ENCODE results near the gene RERE.

The RERE gene

GRCh38 chr1:8355439-8356255, 461.8 kb downstream of the RERE start:
- DNase-seq, result no peak

GRCh38 chr1:8354038-8354437, 463.4 kb downstream of the RERE start:
- DNase-seq, result no peak

DNA sequence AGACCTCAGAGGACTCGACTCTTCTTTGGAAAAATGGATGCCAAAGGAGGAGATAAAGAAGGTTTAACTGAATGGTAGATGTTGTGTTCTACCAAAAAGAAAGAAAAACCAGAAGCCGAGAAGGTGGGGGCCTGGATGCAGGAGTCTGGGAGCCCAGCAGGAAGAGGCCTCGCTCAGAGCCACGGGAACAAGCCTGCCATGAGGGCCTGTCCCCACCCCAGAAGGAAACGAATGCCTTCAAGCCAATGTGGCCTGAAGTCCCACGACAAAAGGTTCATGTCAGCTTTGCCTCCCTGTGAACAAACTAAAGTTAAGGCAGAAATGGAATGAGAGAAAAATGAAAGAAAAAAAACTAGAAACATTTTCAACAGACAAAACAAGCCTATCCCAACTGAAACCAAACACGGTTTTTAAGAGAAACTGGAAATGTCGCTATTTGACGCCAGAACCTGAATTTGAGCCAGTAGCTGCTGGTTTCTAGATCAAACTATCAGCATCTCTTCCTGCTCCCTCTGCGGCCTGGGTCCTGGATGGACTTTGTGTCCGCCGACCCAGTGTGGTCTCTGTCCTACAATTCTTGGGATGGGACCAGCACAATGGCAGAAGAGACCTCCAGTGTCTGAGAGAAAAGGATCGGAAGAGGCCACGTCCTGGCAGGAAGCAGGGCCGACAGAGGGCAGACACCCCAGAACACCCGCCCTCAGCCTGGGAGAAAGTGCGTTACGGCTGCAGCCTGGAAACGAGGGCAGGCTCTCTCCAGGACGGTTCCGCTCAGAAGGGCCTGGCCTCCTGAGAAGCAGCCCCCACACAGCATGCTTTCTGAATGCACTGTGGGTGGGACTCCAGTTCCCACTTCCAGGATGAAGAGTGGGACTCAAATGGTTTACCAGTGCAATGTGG, 464.3 kb downstream of the RERE start:
- no peak for DNase-seq

- no peak for DNase-seq
These were observed 465.0 kb downstream of the RERE start for GRCh38 chr1:8352471-8352845.

- peak; percentile 53 for DNase-seq
These were observed 465.6 kb downstream of the RERE start for GRCh38 chr1:8351693-8352470.

DNA sequence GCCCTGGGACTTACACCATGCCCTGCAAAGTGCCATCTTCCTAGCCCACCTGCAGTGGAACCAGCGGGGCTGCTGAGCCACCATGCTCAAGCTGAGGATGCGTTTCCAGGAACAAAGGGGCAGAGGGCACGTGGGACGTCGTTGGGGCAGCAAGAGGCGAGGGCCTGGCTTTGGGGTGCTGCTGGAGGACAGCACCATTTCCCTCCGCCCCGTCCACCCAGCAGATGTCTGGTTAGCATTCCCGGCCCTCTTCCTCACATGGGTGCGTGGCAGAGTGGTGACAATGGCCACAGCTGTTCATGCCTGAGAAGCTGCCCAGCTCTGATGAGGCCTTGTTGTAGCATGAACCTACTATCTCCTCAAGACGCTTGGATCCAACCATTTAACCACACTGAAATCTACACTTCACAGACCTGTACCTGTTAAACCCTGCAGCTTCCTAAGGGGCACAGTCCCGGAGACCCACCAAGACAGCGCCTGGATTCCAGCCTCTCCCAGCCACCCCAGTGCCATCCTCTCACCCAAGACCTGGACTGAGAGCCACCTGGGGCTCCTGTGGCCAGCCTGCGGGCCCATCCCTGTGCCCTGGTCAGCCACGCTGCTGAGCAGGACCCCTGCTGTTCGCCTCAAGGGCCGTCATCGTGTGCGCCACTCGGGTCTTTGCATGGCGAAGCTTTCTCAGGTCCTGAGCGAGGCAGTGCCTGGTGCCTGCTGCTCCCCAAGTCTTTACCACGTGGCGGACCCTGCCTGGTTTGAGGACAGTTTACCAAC, 466.3 kb downstream of the RERE start:
- DNase-seq, result no peak

DNA sequence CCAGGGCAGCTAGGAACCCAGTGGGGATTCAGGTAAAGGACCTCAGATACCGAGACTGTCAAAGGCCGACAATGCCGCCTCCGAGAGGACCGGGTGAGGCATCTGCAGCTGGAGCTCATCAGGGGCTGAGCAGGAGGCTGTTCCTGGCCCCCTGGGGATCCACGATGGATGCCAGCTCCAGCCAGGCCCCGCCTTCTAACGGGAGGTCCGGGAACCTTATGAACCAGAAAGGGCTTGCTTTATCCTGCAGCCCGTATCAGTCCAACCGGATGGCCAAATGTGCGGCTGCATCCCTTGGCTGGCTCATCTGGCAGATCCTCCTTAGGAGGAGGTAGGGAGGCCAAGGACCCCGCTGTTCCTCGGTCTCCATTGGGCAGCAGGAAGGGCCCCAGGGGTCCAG, 467.5 kb downstream of the RERE start:
- peak; percentile 43 for DNase-seq

GRCh38 chr1:8349473-8349865, 468.0 kb downstream of the RERE start:
- DNase-seq, result no peak

DNA sequence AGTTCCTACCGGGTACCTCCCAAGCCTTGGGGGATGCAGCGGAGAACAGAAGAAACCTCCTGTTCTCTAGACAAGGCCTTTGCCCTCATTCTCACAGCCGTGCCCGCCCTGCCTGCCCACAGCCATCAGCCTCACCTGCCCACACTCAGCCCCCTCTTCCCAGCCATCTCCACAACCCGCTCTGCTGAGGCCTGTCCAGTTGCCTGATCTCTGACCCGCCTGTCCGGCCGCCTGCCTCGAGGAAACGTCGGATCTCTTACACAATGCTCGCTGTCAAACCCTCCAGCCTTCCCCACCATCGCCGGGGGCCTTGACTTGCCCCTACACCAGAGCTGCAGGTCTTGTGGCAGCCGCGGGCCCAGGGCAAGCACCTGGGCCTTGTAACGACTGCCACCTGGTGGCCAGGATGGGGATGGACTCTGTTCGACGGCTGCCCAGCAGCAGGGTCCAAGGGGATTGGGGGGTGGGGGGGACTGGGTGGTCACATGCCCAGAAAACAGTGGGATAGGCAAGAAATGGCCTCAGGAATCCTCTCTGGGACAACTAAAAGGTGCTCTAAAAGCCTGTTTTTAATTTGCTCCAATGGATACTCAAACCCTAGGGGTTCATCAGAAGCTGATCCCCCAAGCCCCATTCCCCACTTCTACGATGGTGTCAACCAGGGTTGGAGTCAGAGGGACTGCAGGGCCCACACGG, 468.5 kb downstream of the RERE start:
- DNase-seq, result peak; percentile 87

- DNase-seq, result peak; percentile 34
These were observed 469.2 kb downstream of the RERE start for GRCh38 chr1:8348047-8348776.

GRCh38 chr1:8347635-8348034, 469.8 kb downstream of the RERE start:
- no peak for DNase-seq

DNA sequence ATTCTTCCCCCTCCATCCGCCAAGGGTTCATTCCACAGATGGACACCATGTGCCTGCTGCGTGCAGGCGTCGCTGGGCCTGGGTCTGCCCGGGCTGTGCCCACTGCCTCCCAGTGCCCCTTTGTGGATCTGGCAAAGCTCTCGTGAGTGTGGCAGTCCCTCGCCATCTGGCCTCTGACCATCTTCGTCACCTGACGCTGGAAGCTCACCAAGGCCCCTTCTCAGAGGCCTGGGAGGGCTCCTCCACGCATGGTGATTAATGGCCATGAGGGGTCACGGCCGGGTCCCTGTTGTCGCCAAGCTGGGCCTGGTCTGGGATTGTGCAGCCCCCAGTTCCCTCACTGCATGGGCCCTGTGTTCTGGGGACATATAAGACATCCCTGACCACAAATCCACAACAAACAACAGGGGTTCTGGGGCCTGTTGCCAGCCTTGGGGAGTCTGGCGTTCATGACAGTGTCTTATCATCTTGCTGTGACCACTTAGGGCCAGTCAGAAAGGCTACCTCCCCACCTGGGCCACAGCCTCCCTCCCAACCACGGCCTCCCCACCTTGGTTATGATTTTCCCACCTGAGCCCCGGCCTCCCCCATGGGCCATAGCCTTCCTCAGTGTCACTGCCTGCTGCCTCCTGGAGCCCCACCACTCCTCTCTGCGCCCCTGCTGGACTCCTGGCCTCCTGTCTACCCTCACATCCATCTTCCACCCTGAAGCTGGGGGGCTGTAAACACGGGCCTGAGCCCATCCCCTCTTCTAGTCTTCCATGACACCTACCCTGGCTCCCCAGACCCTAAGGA, 471.6 kb downstream of the RERE start:
- DNase-seq, result no peak

DNA sequence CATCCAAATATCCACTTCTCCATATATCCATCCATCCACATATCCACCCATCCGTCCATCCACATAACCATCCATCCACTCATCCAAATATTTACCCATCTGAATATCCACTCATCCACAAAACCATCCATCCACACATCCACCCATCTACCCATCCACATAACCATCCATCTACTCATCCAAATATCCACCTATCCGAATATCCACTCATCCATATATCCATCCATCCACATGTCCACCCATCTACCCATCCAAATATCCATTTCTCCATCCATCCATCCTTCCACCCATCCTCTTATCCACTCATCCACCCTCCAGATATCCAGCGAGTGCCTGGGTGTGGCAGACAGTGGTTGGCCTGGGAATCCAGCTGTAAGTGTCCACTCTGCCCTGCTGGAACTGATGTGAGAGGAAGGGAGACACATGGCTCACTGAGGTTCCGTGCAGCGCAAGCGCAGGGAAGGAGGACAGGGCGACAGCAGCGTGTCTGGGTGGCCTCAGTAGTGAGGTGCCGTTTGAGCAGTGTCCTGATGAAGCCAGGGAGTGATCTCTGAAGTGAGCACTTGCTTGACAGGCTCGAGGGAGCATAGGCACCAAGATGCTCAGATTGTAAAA, 472.4 kb downstream of the RERE start:
- no peak for DNase-seq

DNA sequence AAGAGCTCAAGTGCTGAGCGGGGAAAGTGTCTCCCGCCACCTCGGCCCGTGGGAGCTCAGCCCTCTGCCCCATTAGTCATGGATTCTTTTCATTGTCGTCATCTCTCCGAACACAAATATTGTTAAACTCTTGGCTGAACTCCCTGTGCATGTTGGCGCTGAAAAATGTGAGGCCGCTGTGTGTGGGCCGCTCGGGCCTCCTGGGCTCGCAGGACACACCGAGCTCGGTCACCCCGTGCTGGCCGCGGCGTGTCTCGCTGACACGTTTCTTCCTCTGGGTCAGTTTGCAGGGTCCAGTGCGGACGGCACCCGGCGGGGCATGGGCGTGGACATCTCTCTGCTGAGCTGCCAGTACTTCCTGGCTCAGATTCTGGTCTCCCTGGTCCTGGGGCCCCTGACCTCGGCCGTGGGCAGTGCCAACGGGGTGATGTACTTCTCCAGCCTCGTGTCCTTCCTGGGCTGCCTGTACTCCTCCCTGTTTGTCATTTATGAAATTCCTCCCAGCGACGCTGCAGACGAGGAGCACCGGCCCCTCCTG, 473.9 kb downstream of the RERE start:
- peak; percentile 78 for DNase-seq

DNA sequence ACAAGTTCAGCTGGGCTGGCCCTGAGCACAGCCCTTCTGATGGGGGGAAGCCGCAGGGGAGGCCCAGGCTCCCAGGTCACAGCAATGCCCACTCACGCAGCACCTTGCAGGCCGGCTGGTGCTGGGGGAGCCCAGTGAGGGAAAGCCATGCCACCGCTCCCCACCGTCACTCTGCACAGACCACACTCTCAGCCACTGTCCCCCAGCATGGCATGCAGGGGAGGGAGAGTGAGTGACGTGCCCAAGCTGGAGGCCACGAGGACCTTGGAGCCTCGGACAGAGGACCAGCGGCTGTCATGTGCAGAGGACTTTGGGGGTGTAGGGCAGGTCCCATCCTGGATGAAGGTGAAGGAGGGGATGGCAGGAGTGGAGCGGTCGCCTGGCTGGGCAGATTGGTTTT, 474.4 kb downstream of the RERE start:
- no peak for DNase-seq

DNA sequence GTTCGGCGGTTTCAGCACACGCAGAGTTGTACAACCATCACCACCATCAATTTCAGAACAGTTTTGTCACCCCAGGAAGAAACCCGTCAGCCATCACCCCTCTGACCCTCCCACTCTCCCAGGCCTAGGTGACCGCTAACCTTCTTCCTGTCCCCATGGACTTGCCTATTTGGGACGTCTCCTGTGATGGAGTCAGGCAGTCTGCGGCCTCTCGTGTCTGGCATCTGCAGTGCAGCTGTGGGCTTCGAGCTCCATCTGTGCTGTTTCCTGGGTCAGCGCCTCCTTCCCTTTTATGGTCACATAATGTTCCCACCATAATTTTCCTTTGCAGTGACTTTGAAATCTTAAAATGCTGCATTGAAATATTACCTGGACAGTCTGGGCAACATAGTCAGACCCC, 475.1 kb downstream of the RERE start:
- DNase-seq, result no peak

- no peak for DNase-seq
These were observed 477.0 kb downstream of the RERE start for GRCh38 chr1:8340448-8340847.

DNA sequence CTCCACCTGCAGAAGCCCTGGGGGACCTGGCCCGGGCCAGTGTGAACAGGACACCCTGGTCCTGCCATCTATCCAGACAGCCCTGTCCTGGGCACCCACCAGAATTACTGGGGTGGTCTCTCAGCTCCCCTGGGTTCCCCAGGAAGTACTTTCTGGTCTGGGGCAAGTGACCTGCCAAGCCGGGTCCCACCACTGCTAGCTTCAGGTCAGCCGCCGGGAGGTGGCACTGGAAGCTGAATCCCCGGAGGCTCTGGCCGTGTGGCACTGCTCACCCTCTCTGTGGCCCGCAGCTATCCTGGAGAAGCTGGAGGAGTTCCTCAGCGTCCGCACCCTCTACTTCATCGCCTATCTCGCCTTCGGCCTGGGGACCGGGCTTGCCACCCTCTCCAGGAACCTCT, 478.2 kb downstream of the RERE start:
- no peak for DNase-seq

- DNase-seq, result no peak
These were observed 478.8 kb downstream of the RERE start for GRCh38 chr1:8338526-8339202.

Measured in eye (tissue), 1 donor.